ENCODE data around the gene PTGES2.
"Not testable (repeated sequence)": the region's sequence is repeated elsewhere in the genome, so short reads cannot be mapped to it uniquely, and the experiment has no call there.

PTGES2 gene

DNA sequence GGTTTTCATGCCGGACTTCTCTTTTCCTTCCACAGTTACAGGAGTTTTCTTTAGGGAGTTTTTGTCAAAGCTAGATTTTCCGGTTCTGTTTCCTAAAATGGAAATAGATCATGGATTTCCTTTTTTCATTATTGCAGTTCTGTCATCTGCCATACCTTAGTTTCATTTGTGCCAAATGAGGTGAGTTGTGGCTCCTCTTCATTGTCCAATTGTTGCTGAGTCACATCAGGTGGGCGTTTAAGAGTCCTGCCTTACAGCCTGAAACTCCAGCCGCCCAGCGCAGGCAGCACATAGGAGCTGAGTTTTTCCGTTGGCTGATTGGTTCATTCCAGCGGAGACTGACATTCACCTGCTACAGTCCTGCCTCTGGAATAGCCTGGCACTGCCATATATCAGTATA is 45.4 kb downstream of the PTGES2 start:
- H3K4me1 ChIP-seq (ENCODE audit: control insufficient read depth, insufficient read depth, low read length), result peaks cover 11% of the 10 kb centered on the region
- no peaks in the 10 kb centered on the region for H3K27me3 ChIP-seq (ENCODE audit: control insufficient read depth, insufficient read depth, low read length)
- H3K4me3 ChIP-seq (ENCODE audit: low read depth, low read length), result no peak overlapping the region
- H3K9ac ChIP-seq (ENCODE audit: low read depth, low read length), result no peak overlapping the region
- no peaks in the 10 kb centered on the region for H3K36me3 ChIP-seq (ENCODE audit: control insufficient read depth, insufficient read depth, low read length)
- H3K9me3 ChIP-seq (ENCODE audit: control insufficient read depth, insufficient read depth, low read length), result no peaks in the 10 kb centered on the region

DNA sequence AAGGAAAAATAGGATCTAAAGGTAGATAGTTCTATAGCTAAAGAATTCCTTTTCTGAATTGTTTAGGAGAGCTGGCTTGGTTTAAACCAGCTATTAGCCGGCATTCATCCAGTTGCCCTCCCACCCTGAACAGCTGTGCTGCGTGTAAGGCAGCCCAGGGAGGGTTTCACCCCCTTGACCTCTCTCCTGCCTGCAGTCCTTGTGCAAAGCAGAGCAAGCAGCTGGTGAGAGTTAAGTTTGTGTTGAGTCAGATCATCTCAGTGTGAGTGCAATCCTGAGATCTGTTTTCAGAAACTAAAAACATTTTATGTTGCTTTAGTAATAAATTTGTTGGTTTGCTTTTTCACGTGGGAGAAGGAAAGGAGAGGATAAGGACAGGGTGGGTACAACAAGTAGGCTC is 46.5 kb downstream of the PTGES2 start:
- Histone ChIP-seq H3K9me3 (ENCODE audit: control insufficient read depth, insufficient read depth, low read length) (no peaks in the 10 kb centered on the region), H3K4me1 (ENCODE audit: control insufficient read depth, insufficient read depth, low read length) (peaks cover 11% of the 10 kb centered on the region), H3K9ac (ENCODE audit: low read depth, low read length) (no peak overlapping the region), H3K27me3 (ENCODE audit: control insufficient read depth, insufficient read depth, low read length) (no peaks in the 10 kb centered on the region), H3K36me3 (ENCODE audit: control insufficient read depth, insufficient read depth, low read length) (no peaks in the 10 kb centered on the region), H3K4me3 (ENCODE audit: low read depth, low read length) (no peak overlapping the region)

DNA sequence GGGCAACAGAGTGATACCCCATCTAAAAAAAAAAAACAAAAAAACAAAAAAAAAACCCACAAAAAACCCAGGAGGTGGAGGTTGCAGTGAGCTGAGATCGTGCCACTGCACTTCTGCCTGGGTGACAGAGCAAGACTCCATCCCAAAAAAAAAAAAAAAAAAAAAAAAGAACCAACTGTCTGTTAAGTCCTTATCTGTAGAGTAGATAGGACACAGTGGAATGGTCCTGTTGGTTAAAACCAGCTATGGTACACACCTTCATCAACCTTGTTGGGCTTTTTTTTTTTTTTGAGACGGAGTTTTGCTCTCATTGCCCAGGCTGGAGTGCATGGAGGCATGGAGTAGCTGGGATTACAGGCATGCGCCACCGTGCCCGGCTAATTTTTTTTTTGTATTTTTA is 47.3 kb downstream of the PTGES2 start:
- H3K27me3 ChIP-seq (ENCODE audit: control insufficient read depth, insufficient read depth, low read length), result no peaks in the 10 kb centered on the region
- no peak overlapping the region for H3K9ac ChIP-seq (ENCODE audit: low read depth, low read length)
- no peaks in the 10 kb centered on the region for H3K36me3 ChIP-seq (ENCODE audit: control insufficient read depth, insufficient read depth, low read length)
- H3K4me3 ChIP-seq (ENCODE audit: low read depth, low read length), result no peak overlapping the region
- H3K9me3 ChIP-seq (ENCODE audit: control insufficient read depth, insufficient read depth, low read length), result no peaks in the 10 kb centered on the region
- H3K4me1 ChIP-seq (ENCODE audit: control insufficient read depth, insufficient read depth, low read length), result peaks cover 11% of the 10 kb centered on the region

DNA sequence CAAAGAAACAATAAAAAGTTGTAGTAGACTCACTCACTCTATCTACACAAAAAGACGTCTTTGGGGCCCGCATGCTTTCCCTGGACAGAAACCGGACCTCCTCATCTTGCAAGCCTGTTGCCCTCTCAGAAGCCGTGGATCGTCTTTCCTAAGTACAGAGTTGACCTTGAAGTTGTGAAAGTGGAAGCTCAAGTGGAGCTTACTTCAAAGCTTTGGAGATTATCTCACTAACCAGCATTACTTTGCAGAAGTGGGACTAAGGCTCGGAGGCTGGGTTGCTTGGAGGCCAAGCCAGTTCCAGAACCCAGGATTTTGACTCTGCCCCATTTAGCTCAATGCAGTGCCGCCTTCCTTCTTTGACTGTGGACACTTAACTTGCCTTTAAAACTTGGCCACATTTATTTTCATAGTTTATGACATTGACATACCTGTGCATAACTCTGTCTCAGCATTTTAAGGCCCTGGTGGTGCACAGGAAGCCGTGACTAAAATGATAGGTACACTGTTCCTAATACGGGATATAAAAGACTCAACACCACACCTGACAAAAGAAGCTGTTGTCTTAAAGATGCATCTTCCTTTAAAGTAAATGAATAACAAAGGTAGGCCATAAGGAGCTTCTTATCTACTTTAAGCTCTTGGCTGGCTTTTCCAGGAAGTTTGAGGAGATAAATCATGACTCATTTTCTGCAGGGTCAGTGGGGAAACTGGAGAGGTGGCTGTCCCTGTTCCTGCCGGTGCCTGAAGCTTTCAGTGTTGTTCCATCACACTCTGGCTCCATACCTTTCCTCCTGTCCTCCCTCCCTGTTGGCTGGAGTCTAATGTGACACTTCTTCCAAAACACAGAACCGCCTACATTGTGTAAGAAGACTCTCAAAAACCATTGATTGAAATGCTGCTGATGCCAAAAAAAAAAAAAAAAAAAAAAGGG is 48.8 kb downstream of the PTGES2 start:
- Histone ChIP-seq H3K9me3 (ENCODE audit: control insufficient read depth, insufficient read depth, low read length) (no peaks in the 10 kb centered on the region), H3K27me3 (ENCODE audit: control insufficient read depth, insufficient read depth, low read length) (no peaks in the 10 kb centered on the region), H3K9ac (ENCODE audit: low read depth, low read length) (no peak overlapping the region), H3K4me3 (ENCODE audit: low read depth, low read length) (no peak overlapping the region), H3K36me3 (ENCODE audit: control insufficient read depth, insufficient read depth, low read length) (no peaks in the 10 kb centered on the region), H3K4me1 (ENCODE audit: control insufficient read depth, insufficient read depth, low read length) (peaks cover 11% of the 10 kb centered on the region)

DNA sequence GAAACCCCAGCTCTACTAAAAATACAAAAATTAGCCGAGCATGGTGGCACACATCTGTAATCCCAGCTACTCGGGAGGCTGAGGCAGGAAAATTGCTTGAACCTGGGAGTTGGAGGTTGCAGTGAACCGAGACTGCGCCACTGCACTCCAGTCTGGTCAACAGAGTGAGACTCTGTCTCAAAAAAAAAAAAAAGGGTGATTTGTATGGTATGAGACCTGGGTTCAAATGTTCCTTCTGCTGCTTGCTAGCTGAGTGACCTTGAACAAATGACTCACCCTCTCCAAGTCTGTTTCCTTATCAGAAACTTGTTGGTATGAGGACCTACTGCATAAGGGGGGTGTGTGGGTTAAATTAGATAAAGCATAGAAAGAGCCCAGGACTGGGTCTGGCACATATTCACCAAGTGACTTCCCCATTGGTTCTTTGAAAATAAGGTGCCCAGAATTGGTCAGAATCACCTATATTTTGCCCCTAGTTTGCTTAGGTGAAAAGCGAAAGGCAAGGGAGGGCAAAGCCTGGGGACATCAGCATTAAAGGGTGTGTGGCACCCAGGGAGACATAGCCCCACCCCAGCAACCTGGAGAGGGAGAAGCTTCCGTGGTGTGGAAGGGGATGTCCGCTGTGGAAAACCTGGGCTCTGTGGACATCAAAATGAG is 49.6 kb downstream of the PTGES2 start:
- no peaks in the 10 kb centered on the region for H3K9me3 ChIP-seq (ENCODE audit: control insufficient read depth, insufficient read depth, low read length)
- no peak overlapping the region for H3K9ac ChIP-seq (ENCODE audit: low read depth, low read length)
- no peak overlapping the region for H3K4me3 ChIP-seq (ENCODE audit: low read depth, low read length)
- H3K27me3 ChIP-seq (ENCODE audit: control insufficient read depth, insufficient read depth, low read length), result no peaks in the 10 kb centered on the region
- H3K36me3 ChIP-seq (ENCODE audit: control insufficient read depth, insufficient read depth, low read length), result no peaks in the 10 kb centered on the region
- peaks cover 11% of the 10 kb centered on the region for H3K4me1 ChIP-seq (ENCODE audit: control insufficient read depth, insufficient read depth, low read length)

DNA sequence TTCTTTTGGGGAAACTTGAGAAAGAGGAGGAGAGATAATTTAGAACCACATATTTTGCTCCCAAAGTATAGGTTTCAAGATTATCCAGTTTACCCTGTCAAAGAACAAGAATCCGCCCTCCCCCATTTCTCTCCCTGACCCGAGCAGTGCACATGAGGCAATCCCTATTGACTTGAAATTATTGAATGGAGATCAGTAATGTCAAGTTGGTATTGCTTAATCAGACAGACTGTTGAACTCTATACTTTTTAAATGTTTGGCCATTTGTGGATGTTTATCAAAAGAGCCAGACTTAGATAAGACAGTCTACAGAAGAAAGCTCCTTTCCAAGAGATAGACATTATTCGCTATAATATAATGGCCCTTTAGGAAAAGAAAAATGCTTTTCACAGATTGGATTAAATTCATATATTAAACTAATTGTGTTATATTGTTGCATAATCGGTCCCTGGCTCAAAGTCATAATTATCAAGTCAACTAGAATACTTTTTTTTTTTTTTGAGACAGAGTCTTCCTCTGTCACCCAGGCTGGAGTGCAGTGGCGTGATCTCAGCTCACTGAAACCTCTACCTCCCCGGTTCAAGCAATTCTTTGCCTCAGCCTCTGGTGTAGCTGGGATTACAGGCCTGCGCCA is 54.2 kb downstream of the PTGES2 start:
- H3K4me3 ChIP-seq (ENCODE audit: low read depth, low read length), result no peak overlapping the region
- H3K9me3 ChIP-seq (ENCODE audit: control insufficient read depth, insufficient read depth, low read length), result no peaks in the 10 kb centered on the region
- no peaks in the 10 kb centered on the region for H3K36me3 ChIP-seq (ENCODE audit: control insufficient read depth, insufficient read depth, low read length)
- H3K27me3 ChIP-seq (ENCODE audit: control insufficient read depth, insufficient read depth, low read length), result no peaks in the 10 kb centered on the region
- peaks cover 8% of the 10 kb centered on the region for H3K4me1 ChIP-seq (ENCODE audit: control insufficient read depth, insufficient read depth, low read length)
- no peak overlapping the region for H3K9ac ChIP-seq (ENCODE audit: low read depth, low read length)

DNA sequence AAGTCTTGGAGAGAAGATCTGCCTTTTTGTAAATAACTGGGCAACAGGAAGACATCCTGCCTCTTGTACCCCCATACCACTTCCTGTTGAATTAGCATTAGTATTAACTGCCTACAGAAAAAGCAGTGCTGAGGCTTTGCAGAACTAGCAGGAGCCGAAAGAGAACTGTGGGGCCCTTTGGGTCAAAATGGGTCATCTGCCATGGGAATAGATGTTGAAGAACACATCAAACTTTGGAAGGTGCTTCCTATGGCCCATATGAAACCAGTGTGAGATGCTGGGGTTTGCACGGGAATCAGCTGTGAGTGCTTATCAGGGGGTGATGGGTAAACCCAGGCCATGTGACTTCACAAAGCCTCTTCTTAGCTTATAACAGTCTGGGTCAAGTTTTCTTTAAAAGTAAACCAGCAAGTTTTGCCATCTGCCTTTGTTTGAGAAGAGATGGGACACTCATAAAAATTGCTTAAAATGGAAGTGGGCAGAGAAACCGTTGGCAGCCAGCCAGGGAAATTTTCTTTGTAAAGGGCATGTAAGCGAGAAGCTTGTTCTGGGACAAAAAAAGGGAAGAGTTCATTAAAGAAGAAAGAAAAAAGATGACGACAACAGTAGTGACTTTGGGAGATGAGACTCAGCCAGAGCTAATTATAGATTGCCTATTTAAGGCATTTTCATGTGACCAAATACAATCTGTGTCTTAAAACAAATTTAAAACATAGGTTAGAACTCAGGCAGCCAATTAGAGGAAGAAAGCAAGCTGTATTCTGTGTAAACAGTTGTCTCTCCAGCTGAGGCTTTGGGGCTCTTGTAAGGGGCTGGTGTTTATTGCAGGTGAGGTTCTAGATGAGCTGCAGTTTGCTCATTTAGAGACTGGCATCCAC is 55.1 kb downstream of the PTGES2 start:
- H3K27me3 ChIP-seq (ENCODE audit: control insufficient read depth, insufficient read depth, low read length), result no peaks in the 10 kb centered on the region
- no peak overlapping the region for H3K9ac ChIP-seq (ENCODE audit: low read depth, low read length)
- H3K4me3 ChIP-seq (ENCODE audit: low read depth, low read length), result no peak overlapping the region
- no peaks in the 10 kb centered on the region for H3K9me3 ChIP-seq (ENCODE audit: control insufficient read depth, insufficient read depth, low read length)
- no peaks in the 10 kb centered on the region for H3K36me3 ChIP-seq (ENCODE audit: control insufficient read depth, insufficient read depth, low read length)
- H3K4me1 ChIP-seq (ENCODE audit: control insufficient read depth, insufficient read depth, low read length), result peaks cover 8% of the 10 kb centered on the region

DNA sequence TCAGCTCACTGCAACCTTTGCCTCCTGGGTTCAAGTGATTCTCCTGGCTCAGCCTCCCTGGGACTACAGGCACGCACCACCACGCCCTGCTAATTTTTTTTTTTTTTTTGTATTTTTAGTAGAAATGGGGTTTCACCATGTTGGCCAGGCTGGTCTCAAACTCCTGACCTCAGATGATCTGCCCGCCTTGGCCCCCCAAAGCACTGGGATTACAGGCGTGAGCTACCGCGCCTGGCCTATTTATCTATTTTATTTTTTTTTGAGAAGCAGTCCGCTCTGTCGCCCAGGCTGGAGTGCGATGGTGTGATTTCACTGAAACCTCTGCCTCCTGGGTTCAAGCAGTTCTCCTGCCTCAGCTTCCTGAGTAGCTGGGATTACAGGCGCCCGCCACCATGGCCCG is 56.1 kb downstream of the PTGES2 start:
- not testable (repeated sequence) for H3K4me1 ChIP-seq (ENCODE audit: control insufficient read depth, insufficient read depth, low read length); H3K9me3 ChIP-seq (ENCODE audit: control insufficient read depth, insufficient read depth, low read length); H3K27me3 ChIP-seq (ENCODE audit: control insufficient read depth, insufficient read depth, low read length); H3K9ac ChIP-seq (ENCODE audit: low read depth, low read length); H3K36me3 ChIP-seq (ENCODE audit: control insufficient read depth, insufficient read depth, low read length); H3K4me3 ChIP-seq (ENCODE audit: low read depth, low read length)

DNA sequence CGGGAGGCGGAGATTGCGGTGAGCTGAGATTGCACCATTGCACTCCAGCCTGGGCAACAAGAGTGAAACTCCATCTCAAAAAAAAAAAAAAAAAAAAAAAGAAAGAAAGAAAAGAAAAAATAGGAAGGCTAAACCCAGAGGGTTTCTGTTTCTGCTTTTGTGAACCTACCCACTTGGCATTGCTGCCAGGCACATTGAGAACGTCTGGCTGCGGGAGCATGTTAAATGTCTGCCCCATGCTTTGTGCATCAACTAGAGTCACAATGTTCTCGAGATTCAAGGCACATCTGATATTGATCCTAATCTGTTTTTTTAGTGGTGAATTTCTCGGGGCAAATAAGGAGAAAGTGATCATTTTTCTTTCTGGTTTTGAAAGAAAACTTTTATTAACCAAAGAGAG is 56.7 kb downstream of the PTGES2 start:
- Histone ChIP-seq H3K9me3 (ENCODE audit: control insufficient read depth, insufficient read depth, low read length) (no peaks in the 10 kb centered on the region), H3K36me3 (ENCODE audit: control insufficient read depth, insufficient read depth, low read length) (no peaks in the 10 kb centered on the region), H3K4me1 (ENCODE audit: control insufficient read depth, insufficient read depth, low read length) (peaks cover 8% of the 10 kb centered on the region), H3K9ac (ENCODE audit: low read depth, low read length) (no peak overlapping the region), H3K4me3 (ENCODE audit: low read depth, low read length) (no peak overlapping the region), H3K27me3 (ENCODE audit: control insufficient read depth, insufficient read depth, low read length) (no peaks in the 10 kb centered on the region)

All from iPS-15b (cell line).